Measurements from ENCODE around the gene MAP2. TPM values are rescaled to one million over a fixed set of nuclear protein-coding genes. Genes with fewer than 3 reads are reported as not detected.
A peak's percentile ranks its signal among the peaks of the same experiment; 100 is the strongest.

Gene MAP2
- total and polyA plus RNA-seq, 2 donors from 2014 or later: 3.6 to 11.4 TPM

DNA sequence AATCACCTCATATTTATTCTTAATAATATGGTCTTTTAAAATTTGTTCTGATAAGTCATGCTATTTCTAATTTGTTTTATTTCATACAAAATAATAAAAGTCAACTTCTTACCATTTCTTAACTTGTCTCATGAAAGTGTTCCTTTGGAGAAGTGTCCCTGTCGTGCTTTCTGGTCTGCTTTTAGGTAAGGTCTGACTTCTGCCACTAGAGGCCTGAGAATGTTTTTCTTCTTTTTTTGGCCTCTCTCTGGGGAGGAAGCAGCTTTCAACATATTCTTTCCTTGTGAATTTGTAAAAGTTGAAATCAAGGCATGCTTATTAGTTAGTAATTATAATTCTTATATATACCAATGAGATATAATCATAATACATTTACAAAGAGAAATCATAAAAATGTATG is 39.4 kb downstream of the MAP2 start:
- Histone ChIP-seq H3K4me1 (ENCODE audit: control insufficient read depth in 2 of 3, insufficient read depth in 2 of 3, low read depth in 1 of 3, low read length in 3 of 3) (no peaks in the 10 kb centered on the region), H3K27ac (ENCODE audit: low read depth in 2 of 2, low read length in 2 of 2) (no peak overlapping the region), H3K4me3 (ENCODE audit: low read length in 3 of 3) (no peak overlapping the region), H3K27me3 (ENCODE audit: control insufficient read depth, insufficient read depth, low read length) (no peaks in the 10 kb centered on the region), H3K9ac (ENCODE audit: low read length in 3 of 3) (no peak overlapping the region), H3K36me3 (ENCODE audit: control insufficient read depth in 2 of 3, insufficient read depth in 3 of 3, low read length in 3 of 3) (no peaks in the 10 kb centered on the region), H3K9me3 (ENCODE audit: control insufficient read depth in 2 of 3, insufficient read depth in 1 of 3, low read length in 3 of 3) (no peaks in the 10 kb centered on the region)
- DNase-seq (no peak), FAIRE-seq (peak; percentile 46)
- intact Hi-C loops (cut with DNase I): no loop called here
- TF ChIP-seq, protein P1, sequence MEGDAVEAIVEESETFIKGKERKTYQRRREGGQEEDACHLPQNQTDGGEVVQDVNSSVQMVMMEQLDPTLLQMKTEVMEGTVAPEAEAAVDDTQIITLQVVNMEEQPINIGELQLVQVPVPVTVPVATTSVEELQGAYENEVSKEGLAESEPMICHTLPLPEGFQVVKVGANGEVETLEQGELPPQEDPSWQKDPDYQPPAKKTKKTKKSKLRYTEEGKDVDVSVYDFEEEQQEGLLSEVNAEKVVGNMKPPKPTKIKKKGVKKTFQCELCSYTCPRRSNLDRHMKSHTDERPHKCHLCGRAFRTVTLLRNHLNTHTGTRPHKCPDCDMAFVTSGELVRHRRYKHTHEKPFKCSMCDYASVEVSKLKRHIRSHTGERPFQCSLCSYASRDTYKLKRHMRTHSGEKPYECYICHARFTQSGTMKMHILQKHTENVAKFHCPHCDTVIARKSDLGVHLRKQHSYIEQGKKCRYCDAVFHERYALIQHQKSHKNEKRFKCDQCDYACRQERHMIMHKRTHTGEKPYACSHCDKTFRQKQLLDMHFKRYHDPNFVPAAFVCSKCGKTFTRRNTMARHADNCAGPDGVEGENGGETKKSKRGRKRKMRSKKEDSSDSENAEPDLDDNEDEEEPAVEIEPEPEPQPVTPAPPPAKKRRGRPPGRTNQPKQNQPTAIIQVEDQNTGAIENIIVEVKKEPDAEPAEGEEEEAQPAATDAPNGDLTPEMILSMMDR (IDR thresholded peaks at IDR 0.05; ENCODE audit: borderline replicate concordance, extremely low read depth, insufficient read depth): no peak

DNA sequence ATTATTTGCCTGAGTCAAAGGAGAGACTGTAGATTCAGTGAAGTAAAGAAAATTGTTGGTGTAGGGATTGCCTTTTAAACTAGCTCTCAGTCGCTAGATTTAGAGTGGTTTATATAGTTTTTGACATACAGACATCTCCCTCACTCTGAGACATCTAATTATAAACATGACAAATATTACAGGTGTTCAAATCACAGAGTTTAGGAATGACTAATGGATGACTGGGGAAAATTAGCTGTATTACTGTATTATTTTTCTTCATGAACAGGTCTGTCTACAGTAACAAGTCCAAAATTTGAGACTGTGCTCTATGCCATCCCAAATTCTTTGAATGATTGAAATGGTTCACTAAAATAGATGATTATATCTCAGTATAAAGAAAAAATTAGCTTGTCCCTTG is 40.0 kb downstream of the MAP2 start:
- TF ChIP-seq, protein P1 (IDR thresholded peaks at IDR 0.05; ENCODE audit: borderline replicate concordance, extremely low read depth, insufficient read depth): no peak
- no peaks in the 10 kb centered on the region for H3K4me1 ChIP-seq (ENCODE audit: control insufficient read depth in 2 of 3, insufficient read depth in 2 of 3, low read depth in 1 of 3, low read length in 3 of 3)
- no peaks in the 10 kb centered on the region for H3K27me3 ChIP-seq (ENCODE audit: control insufficient read depth, insufficient read depth, low read length)
- H3K9ac ChIP-seq (ENCODE audit: low read length in 3 of 3): no peak overlapping the region
- no peaks in the 10 kb centered on the region for H3K36me3 ChIP-seq (ENCODE audit: control insufficient read depth in 2 of 3, insufficient read depth in 3 of 3, low read length in 3 of 3)
- FAIRE-seq (no peak), DNase-seq (no peak)
- no peak overlapping the region for H3K27ac ChIP-seq (ENCODE audit: low read depth in 2 of 2, low read length in 2 of 2)
- no peak overlapping the region for H3K4me3 ChIP-seq (ENCODE audit: low read length in 3 of 3)
- no peaks in the 10 kb centered on the region for H3K9me3 ChIP-seq (ENCODE audit: control insufficient read depth in 2 of 3, insufficient read depth in 1 of 3, low read length in 3 of 3)
- intact Hi-C loops (cut with DNase I): no loop called here

DNA sequence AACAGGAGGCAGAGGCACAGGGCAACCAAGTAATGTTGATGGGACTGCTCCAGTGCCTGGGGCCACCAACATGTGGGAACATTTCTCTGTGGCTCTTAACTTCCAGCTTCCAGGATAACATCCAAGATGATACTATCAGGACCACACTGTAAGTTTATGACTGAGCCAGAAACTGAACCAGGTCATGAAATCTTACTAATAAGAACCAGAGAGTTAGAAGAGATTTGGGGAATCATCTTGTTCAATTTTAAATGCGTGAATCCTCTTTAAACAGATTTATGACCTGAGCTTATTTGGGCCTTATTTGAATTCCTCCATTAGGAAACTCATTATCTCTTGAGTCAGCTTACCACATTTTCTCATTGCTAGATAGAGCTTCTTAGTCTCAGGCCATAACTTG is 45.0 kb downstream of the MAP2 start:
- H3K4me3 ChIP-seq (ENCODE audit: low read length in 3 of 3): no peak overlapping the region
- no peak overlapping the region for H3K27ac ChIP-seq (ENCODE audit: low read depth in 2 of 2, low read length in 2 of 2)
- H3K27me3 ChIP-seq (ENCODE audit: control insufficient read depth, insufficient read depth, low read length): no peaks in the 10 kb centered on the region
- FAIRE-seq (no peak), DNase-seq (no peak)
- TF ChIP-seq, protein P1 (IDR thresholded peaks at IDR 0.05; ENCODE audit: borderline replicate concordance, extremely low read depth, insufficient read depth): no peak
- no peaks in the 10 kb centered on the region for H3K9me3 ChIP-seq (ENCODE audit: control insufficient read depth in 2 of 3, insufficient read depth in 1 of 3, low read length in 3 of 3)
- H3K4me1 ChIP-seq (ENCODE audit: control insufficient read depth in 2 of 3, insufficient read depth in 2 of 3, low read depth in 1 of 3, low read length in 3 of 3): no peaks in the 10 kb centered on the region
- H3K9ac ChIP-seq (ENCODE audit: low read length in 3 of 3): no peak overlapping the region
- intact Hi-C loops (cut with DNase I): no loop called here
- H3K36me3 ChIP-seq (ENCODE audit: control insufficient read depth in 2 of 3, insufficient read depth in 3 of 3, low read length in 3 of 3): no peaks in the 10 kb centered on the region

DNA sequence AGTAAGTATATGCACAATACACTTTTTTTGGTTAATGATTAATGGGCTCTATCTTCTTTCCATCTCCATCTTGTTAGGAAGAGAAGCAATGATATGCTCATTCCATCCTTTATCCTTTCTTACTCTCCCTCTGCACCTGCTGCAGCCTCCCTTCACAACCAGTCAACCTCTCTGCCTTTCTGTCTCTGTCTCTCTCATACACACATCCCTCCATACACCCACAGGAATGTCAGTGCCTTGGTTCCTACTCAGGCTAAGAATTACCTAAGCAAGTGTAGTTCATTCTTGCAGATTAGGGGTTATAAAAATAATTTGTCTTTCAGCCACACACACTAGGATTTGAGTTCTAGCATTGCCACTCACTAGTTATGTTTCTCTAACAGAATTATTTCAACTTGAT is 45.6 kb downstream of the MAP2 start:
- H3K27me3 ChIP-seq (ENCODE audit: control insufficient read depth, insufficient read depth, low read length): no peaks in the 10 kb centered on the region
- no peak overlapping the region for H3K27ac ChIP-seq (ENCODE audit: low read depth in 2 of 2, low read length in 2 of 2)
- H3K36me3 ChIP-seq (ENCODE audit: control insufficient read depth in 2 of 3, insufficient read depth in 3 of 3, low read length in 3 of 3): no peaks in the 10 kb centered on the region
- no peaks in the 10 kb centered on the region for H3K4me1 ChIP-seq (ENCODE audit: control insufficient read depth in 2 of 3, insufficient read depth in 2 of 3, low read depth in 1 of 3, low read length in 3 of 3)
- TF ChIP-seq, protein P1 (IDR thresholded peaks at IDR 0.05; ENCODE audit: borderline replicate concordance, extremely low read depth, insufficient read depth): no peak
- H3K9ac ChIP-seq (ENCODE audit: low read length in 3 of 3): no peak overlapping the region
- H3K9me3 ChIP-seq (ENCODE audit: control insufficient read depth in 2 of 3, insufficient read depth in 1 of 3, low read length in 3 of 3): no peaks in the 10 kb centered on the region
- intact Hi-C loops (cut with DNase I): no loop called here
- FAIRE-seq (no peak), DNase-seq (no peak)
- H3K4me3 ChIP-seq (ENCODE audit: low read length in 3 of 3): no peak overlapping the region
